ENCODE measurements around the gene LTBR. TPM values are rescaled to one million over a fixed set of nuclear protein-coding genes. Genes with fewer than 3 reads are reported as not detected.

The LTBR gene
- total RNA-seq, 1 donor from 2014 or later, result 41.1 TPM

DNA sequence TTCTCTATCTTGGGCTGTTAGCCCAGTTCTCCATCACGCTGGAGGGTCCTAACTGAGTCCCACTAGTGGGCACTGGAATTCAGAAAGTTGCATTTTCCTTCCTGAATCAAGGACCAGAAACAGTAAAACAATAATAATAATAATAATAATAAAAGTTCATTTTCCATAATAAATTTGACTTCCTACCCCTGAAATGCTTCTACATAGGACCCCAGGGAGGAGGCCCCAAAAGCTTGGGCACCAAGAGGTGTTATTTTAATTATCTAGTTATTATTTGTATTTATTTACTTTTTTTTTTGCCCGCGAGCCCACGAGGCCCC, 21.0 kb upstream of the LTBR start:
- H3K27me3 Mint-ChIP-seq (ENCODE audit: low read depth), result no peaks in the 10 kb centered on the region
- TF ChIP-seq, protein P1, sequence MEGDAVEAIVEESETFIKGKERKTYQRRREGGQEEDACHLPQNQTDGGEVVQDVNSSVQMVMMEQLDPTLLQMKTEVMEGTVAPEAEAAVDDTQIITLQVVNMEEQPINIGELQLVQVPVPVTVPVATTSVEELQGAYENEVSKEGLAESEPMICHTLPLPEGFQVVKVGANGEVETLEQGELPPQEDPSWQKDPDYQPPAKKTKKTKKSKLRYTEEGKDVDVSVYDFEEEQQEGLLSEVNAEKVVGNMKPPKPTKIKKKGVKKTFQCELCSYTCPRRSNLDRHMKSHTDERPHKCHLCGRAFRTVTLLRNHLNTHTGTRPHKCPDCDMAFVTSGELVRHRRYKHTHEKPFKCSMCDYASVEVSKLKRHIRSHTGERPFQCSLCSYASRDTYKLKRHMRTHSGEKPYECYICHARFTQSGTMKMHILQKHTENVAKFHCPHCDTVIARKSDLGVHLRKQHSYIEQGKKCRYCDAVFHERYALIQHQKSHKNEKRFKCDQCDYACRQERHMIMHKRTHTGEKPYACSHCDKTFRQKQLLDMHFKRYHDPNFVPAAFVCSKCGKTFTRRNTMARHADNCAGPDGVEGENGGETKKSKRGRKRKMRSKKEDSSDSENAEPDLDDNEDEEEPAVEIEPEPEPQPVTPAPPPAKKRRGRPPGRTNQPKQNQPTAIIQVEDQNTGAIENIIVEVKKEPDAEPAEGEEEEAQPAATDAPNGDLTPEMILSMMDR (IDR thresholded peaks at IDR 0.05), result no peak
- H3K36me3 Mint-ChIP-seq (ENCODE audit: low read depth), result peaks cover 2% of the 10 kb centered on the region
- no peak overlapping the region for H3K27ac Mint-ChIP-seq (ENCODE audit: unreplicated experiment)
- no peaks in the 10 kb centered on the region for H3K9me3 Mint-ChIP-seq (ENCODE audit: low read depth)
- DNase-seq (ENCODE audit: low spot score), result peak; percentile 1
- H3K4me1 Mint-ChIP-seq (ENCODE audit: low read depth), result peaks cover 30% of the 10 kb centered on the region
- no peak overlapping the region for H3K4me3 Mint-ChIP-seq (ENCODE audit: unreplicated experiment)

DNA sequence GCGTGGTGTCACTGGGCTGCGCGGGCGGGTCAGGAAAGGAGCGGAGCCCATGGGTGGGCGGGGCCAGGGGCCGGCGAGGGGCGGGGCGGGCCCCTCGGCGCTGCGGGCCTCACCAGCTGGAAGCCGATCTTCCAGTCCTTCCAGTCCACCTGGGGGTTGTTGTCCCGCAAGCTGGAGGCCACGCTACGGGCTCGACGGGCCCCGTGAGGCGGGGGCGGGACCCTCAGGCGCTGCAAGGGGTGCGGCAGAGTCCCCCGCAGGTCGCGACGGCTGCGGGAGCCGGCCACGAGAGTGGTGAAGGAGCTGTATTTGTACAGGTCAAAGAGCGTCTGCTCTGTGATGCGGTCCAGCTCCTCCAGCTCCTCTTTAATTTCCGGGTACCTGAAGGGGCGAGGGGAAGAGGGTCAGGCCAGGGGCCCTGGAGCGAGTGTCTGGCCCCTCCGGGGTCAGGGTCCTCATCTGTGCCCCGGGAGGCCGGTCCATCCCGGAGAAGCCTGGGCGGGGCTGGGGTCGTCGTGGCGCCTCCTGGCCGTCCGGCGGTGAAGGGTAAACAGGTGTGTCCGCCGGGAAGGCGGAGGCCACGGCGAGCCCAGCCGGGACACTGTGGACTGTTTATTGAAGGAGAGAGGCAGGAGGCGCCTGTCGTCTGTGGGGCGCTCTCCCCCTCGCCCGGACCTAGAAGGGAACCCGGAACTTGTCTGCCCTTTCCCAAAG, 20.5 kb upstream of the LTBR start:
- peaks cover 2% of the 10 kb centered on the region for H3K36me3 Mint-ChIP-seq (ENCODE audit: low read depth)
- DNase-seq (ENCODE audit: low spot score), result peak; percentile 88
- H3K27me3 Mint-ChIP-seq (ENCODE audit: low read depth), result no peaks in the 10 kb centered on the region
- TF ChIP-seq, protein P1 (IDR thresholded peaks at IDR 0.05), result no peak
- no peak overlapping the region for H3K27ac Mint-ChIP-seq (ENCODE audit: unreplicated experiment)
- H3K4me3 Mint-ChIP-seq (ENCODE audit: unreplicated experiment), result no peak overlapping the region
- no peaks in the 10 kb centered on the region for H3K9me3 Mint-ChIP-seq (ENCODE audit: low read depth)
- peaks cover 24% of the 10 kb centered on the region for H3K4me1 Mint-ChIP-seq (ENCODE audit: low read depth)

DNA sequence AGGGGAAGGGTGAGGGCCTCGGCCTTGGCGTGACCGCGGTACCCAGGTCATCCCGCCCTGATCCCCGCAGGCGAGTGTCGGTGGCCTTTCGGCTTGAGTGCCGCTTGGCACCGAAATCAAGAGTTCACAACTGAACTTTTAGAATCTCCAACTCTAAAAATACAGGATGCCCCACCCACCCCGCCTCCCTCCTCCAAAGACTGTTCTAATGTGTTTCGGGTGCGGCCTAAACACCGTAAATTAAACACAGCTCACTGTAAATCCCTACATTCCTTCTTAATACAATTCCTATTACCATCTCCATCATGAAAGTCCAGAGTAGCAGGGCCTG, 20.0 kb upstream of the LTBR start:
- DNase-seq (ENCODE audit: low spot score), result no peak
- Mint-ChIP-seq H3K27ac (ENCODE audit: unreplicated experiment) (no peak overlapping the region), H3K9me3 (ENCODE audit: low read depth) (no peaks in the 10 kb centered on the region), H3K4me3 (ENCODE audit: unreplicated experiment) (no peak overlapping the region), H3K4me1 (ENCODE audit: low read depth) (peaks cover 28% of the 10 kb centered on the region), H3K27me3 (ENCODE audit: low read depth) (no peaks in the 10 kb centered on the region), H3K36me3 (ENCODE audit: low read depth) (peaks cover 2% of the 10 kb centered on the region)
- TF ChIP-seq, protein P1 (IDR thresholded peaks at IDR 0.05), result no peak

DNA sequence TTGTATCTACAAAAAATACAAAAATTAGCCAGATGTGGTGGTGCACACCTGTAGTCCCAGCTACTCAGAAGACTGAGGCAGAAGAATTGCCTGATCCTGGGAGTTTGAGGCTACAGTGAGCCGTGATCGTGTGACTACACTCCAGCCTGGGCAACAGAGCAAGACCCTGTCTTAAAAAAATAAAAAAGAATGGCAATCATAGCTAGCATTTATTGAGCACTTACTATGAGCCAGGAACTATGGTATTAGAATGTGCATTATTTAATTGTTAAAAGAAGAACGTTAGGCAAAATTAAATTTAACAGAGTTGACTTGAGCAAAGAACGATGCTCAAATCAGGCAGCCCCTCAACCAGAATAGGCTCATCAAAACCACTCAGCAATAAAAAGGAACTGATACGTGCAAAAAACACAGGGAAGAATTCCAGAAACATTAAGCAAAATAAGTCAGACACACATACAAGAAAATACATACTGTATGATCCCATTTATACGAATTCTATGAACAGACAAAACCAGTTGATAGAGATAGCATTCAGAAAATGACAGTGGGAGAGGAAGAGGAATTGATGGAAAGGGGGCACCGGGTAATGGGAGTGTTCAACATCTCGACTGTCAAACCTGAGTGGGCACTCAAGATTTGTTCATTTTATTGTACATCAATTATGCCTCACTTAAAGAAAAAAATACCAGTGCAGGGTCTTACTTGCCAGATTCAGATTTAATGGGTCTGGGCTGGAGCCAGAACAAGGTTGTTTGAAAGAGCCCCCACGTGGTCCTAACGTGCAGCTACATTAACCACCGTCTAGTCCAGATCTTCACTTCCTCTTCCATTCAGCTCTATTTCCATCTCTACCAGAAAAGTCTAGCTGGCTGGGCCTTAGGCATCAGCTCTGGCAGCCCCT, 16.6 kb upstream of the LTBR start:
- Mint-ChIP-seq H3K4me1 (ENCODE audit: low read depth) (peaks cover 22% of the 10 kb centered on the region), H3K27ac (ENCODE audit: unreplicated experiment) (no peak overlapping the region), H3K27me3 (ENCODE audit: low read depth) (no peaks in the 10 kb centered on the region), H3K4me3 (ENCODE audit: unreplicated experiment) (no peak overlapping the region), H3K9me3 (ENCODE audit: low read depth) (no peaks in the 10 kb centered on the region), H3K36me3 (ENCODE audit: low read depth) (no peaks in the 10 kb centered on the region)
- TF ChIP-seq, protein P1 (IDR thresholded peaks at IDR 0.05), result peak; percentile 49
- peak; percentile 10 for DNase-seq (ENCODE audit: low spot score)

DNA sequence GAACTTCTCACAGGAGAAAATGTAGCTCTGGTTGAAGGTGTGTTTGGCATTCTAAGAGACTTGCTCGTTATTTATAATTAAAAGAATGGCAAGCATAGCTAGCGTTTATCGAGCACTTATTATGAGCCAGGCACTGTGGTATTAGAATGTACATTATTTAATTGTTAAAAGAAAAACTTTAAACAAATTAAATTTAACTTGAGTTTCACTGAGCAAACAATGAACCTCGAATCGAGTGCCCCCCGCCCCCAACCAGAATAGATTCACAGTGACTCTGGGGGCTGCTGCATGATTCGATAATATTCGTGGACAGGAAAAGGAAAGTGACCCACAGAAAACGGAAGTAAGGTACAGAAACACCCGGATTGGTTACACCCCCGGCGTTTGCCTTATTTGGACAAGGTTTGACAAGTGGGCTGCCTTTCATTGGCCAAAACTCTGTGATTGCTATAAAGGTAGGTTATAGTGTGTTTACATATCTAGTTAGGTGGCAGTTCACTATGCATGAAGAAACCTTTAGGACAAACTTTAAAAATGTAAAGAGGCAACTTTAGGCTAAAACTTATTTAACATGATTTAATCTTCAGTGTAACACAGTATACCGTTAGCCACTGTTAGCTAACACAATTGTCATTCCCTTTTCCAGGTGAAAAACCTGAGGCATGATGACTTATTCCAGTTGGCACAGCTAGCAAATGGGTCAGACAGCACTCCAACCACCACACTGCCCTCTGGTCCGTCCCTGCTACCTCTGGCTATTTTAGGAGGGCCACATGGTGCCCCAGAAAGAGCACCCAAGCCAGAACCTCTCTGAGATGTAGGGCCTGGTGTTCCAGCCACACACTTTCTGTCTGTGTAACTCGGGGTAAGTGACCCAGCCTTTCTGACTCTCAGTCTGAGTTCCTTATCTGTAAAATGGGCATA, 15.7 kb upstream of the LTBR start:
- H3K27ac Mint-ChIP-seq (ENCODE audit: unreplicated experiment), result no peak overlapping the region
- no peaks in the 10 kb centered on the region for H3K9me3 Mint-ChIP-seq (ENCODE audit: low read depth)
- TF ChIP-seq, protein P1 (IDR thresholded peaks at IDR 0.05), result no peak
- DNase-seq (ENCODE audit: low spot score), result peak; percentile 25
- peaks cover 28% of the 10 kb centered on the region for H3K4me1 Mint-ChIP-seq (ENCODE audit: low read depth)
- H3K4me3 Mint-ChIP-seq (ENCODE audit: unreplicated experiment), result no peak overlapping the region
- H3K27me3 Mint-ChIP-seq (ENCODE audit: low read depth), result no peaks in the 10 kb centered on the region
- no peaks in the 10 kb centered on the region for H3K36me3 Mint-ChIP-seq (ENCODE audit: low read depth)
